Calu3 (cell line): ENCODE measurements around the gene ENPP6. TPM values are rescaled to one million over a fixed set of nuclear protein-coding genes. Genes with fewer than 3 reads are reported as not detected.
A peak's percentile ranks its signal among the peaks of the same experiment; 100 is the strongest.

ENCODE experiments used
- BruUV-seq: library from RNA; stranded (reverse); fragments of 400-500 nt; replicated peaks from 2 replicates; lab custom pipeline; 2021; lab: Mats Ljungman, UMichigan
- CTCF ChIA-PET: fragments of 300-600 bp; sonication (Branson Sonifier 250); formaldehyde crosslinking; loops from one replicate; lab custom pipeline; 2022; ENCODE audit warnings: antibody characterized with exemption; lab: Charles Lee
- DNase-seq: peaks from one replicate; pipeline ENCODE4 v3.0.0; 2022
- H3K27ac Mint-ChIP-seq: one replicate; pipeline ENCODE4 v1.8.0; 2022; ENCODE audit warnings: mixed read lengths; ENCODE audit not compliant: unreplicated experiment
- H3K27me3 Mint-ChIP-seq: one replicate; pipeline ENCODE4 v1.8.0; 2022; ENCODE audit warnings: mixed read lengths; ENCODE audit not compliant: unreplicated experiment
- H3K36me3 Mint-ChIP-seq: one replicate; pipeline ENCODE4 v1.8.0; 2022; ENCODE audit warnings: mild to moderate bottlenecking, moderate library complexity, mixed read lengths; ENCODE audit not compliant: insufficient read depth, unreplicated experiment
- H3K4me1 Mint-ChIP-seq: one replicate; pipeline ENCODE4 v1.8.0; 2022; ENCODE audit warnings: mild to moderate bottlenecking, low read depth, mixed read lengths; ENCODE audit not compliant: unreplicated experiment
- H3K4me3 Mint-ChIP-seq: one replicate; pipeline ENCODE4 v1.8.0; 2022; ENCODE audit warnings: mild to moderate bottlenecking, low read depth, moderate library complexity, mixed read lengths; ENCODE audit not compliant: unreplicated experiment
- H3K9me3 Mint-ChIP-seq: one replicate; pipeline ENCODE4 v1.8.0; 2022; ENCODE audit warnings: low read depth, mixed read lengths; ENCODE audit not compliant: unreplicated experiment
- intact Hi-C: fragments of 100-400 bp; cut with micrococcal nuclease; formaldehyde crosslinking; loops from one replicate; pipeline ENCODE4 v1.10.0; 2022; ENCODE audit not compliant: unreplicated experiment
- total RNA-seq: library from RNA; stranded (reverse); gene quantifications from 2 replicates; pipeline ENCODE4 v1.2.3, GENCODE V29; 2022
- TF ChIP-seq, protein P1 (sequence below): fragments of 200-600 bp; IDR thresholded peaks from one replicate; pipeline ENCODE4 v1.8.0; 2022; ENCODE audit warnings: antibody characterized with exemption; ENCODE audit not compliant: unreplicated experiment

ENPP6 gene
- total RNA-seq, 1 experiment from 2014 or later = not detected

DNA sequence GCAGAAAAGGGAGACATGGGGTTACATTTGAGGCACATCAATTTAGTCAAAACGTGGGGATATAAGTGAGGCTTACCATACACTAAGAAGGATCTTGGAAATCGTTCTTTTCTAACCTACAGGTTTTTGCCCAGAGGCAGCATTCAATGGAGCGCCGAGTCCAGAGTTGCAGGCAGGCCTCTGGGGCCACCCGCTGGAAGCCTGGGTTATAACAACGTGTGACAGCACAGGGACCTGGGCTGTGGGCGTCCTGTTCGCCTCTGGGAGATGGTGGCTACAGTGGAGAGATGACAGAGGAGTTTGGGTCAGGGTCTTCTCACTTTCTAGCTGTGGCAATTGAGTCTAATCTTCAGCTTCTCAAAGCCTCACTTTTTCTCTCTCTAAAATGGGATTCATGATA is 53.9 kb downstream of the ENPP6 start:
- H3K27ac Mint-ChIP-seq = no peak overlapping the region
- no peaks in the 10 kb centered on the region for H3K36me3 Mint-ChIP-seq
- H3K27me3 Mint-ChIP-seq = peaks cover 28% of the 10 kb centered on the region
- no peaks in the 10 kb centered on the region for H3K4me1 Mint-ChIP-seq
- DNase-seq = peak; percentile 70
- TF ChIP-seq, protein P1, sequence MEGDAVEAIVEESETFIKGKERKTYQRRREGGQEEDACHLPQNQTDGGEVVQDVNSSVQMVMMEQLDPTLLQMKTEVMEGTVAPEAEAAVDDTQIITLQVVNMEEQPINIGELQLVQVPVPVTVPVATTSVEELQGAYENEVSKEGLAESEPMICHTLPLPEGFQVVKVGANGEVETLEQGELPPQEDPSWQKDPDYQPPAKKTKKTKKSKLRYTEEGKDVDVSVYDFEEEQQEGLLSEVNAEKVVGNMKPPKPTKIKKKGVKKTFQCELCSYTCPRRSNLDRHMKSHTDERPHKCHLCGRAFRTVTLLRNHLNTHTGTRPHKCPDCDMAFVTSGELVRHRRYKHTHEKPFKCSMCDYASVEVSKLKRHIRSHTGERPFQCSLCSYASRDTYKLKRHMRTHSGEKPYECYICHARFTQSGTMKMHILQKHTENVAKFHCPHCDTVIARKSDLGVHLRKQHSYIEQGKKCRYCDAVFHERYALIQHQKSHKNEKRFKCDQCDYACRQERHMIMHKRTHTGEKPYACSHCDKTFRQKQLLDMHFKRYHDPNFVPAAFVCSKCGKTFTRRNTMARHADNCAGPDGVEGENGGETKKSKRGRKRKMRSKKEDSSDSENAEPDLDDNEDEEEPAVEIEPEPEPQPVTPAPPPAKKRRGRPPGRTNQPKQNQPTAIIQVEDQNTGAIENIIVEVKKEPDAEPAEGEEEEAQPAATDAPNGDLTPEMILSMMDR = peak; percentile 37
- H3K4me3 Mint-ChIP-seq = no peak overlapping the region
- intact Hi-C loops = loop anchor here (1.0 to 5.0 kb wide), 2 partner anchors 324 to 692 kb away; no protein-coding TSS in a partner anchor
- H3K9me3 Mint-ChIP-seq = no peaks in the 10 kb centered on the region
- CTCF ChIA-PET = no interaction called here
- no TSS peak for BruUV-seq

DNA sequence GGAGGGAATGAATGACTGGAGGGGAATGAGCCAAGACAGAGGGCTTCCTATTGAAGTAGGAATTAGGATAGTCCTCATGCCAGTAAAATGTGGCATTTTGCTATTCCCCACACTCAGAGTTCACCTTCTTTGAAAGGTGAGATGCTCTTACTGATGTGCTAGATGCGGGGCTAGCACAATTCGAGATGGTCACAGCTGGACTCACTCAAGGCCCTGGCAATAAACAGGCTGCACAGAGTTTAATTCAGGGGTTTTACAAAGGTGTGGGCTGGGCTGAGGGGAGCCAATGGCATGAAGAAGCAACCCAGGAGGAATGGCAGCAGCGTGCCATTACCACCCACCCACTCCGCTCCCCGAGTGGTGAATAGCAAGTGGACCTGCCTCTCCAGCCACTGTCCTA is 55.1 kb downstream of the ENPP6 start:
- no peak for DNase-seq
- TF ChIP-seq, protein P1 = no peak
- CTCF ChIA-PET = no interaction called here
- H3K4me3 Mint-ChIP-seq = no peak overlapping the region
- no peaks in the 10 kb centered on the region for H3K9me3 Mint-ChIP-seq
- BruUV-seq = no TSS peak
- no peaks in the 10 kb centered on the region for H3K36me3 Mint-ChIP-seq
- H3K27ac Mint-ChIP-seq = no peak overlapping the region
- H3K4me1 Mint-ChIP-seq = no peaks in the 10 kb centered on the region
- peaks cover 33% of the 10 kb centered on the region for H3K27me3 Mint-ChIP-seq
- intact Hi-C loops = loop anchor here (5.0 kb wide), 1 partner anchor 690 kb away; no protein-coding TSS in a partner anchor

DNA sequence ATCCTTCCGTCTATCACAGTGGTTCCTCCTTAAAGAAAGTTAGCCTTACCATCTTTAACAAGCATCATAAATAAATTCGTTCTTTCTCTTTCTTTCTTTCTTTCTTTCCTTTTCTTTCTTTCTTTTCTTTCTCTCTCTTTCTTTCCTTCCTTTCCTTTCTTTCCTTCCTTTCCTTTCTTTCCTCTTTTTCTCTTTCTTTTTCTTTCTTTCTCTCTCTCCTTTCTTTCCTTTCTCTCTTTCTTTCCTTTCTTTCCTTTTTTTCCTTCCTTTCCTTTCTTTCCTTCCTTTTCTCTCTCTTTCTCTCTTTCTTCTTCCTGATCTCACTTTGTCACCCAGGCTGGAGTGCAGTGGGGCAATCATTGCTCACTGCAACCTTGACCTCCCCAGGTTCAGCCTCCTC is 60.4 kb downstream of the ENPP6 start:
- TF ChIP-seq, protein P1 = no peak
- DNase-seq = no peak
- H3K27ac Mint-ChIP-seq = no peak overlapping the region
- H3K27me3 Mint-ChIP-seq = peaks cover 61% of the 10 kb centered on the region
- no TSS peak for BruUV-seq
- H3K9me3 Mint-ChIP-seq = no peaks in the 10 kb centered on the region
- no peaks in the 10 kb centered on the region for H3K36me3 Mint-ChIP-seq
- CTCF ChIA-PET = no interaction called here
- H3K4me1 Mint-ChIP-seq = no peaks in the 10 kb centered on the region
- no peak overlapping the region for H3K4me3 Mint-ChIP-seq
- intact Hi-C loops = no loop called here

DNA sequence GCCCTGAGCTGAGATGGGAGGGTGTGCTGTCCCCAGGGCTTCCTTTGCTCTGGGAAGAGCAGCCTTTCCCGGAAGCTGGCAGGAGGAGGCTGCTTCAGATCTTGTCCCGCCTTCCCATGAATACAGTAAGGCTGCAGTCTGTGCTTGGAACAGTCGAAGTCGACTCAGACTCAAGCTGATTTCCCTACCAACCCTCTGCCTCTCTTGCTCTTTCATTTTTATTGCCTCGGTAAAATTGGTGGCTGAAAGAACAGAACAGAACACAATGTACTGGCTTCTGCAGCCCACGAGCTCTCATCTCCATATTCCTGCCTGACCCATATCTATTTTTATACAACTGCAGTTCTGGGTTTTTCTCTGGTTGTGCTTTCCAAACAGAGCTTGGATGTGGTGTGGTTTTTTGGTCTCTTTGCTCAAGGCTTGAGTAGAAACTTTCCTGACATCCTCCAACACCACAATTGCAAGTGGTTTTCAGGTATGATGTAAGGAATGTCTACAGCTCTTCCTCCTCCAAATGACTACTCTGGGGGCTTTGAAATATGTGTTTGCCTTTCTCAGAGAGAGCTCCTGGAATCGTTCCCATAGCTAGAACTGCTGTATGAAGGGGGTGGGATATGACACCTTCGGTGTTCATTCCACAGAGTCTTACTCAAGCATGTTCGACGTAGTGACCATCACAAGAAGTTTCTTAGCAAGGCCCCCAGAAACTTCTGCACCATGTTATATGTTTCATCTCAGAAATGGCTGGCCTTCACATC is 61.3 kb downstream of the ENPP6 start:
- no peak overlapping the region for H3K4me3 Mint-ChIP-seq
- CTCF ChIA-PET = no interaction called here
- no peak for DNase-seq
- no peaks in the 10 kb centered on the region for H3K9me3 Mint-ChIP-seq
- BruUV-seq = no TSS peak
- TF ChIP-seq, protein P1 = no peak
- H3K36me3 Mint-ChIP-seq = no peaks in the 10 kb centered on the region
- peaks cover 59% of the 10 kb centered on the region for H3K27me3 Mint-ChIP-seq
- intact Hi-C loops = no loop called here
- no peaks in the 10 kb centered on the region for H3K4me1 Mint-ChIP-seq
- H3K27ac Mint-ChIP-seq = no peak overlapping the region
